ENCODE data around the gene DAPK2.

The DAPK2 gene

GRCh38 chr15:64071931-64072765 lies 25.9 kb upstream of the DAPK2 start:
- peaks cover under 1% of the 10 kb centered on the region; the same call in 1 of the 2 replicates for H3K79me2 ChIP-seq (ENCODE audit: low read length)
- no peak overlapping the region for H3K9ac ChIP-seq (ENCODE audit: low read length)
- H3K27ac ChIP-seq (ENCODE audit: low read length): no peak overlapping the region
- no peaks in the 10 kb centered on the region for H3K9me3 ChIP-seq (ENCODE audit: insufficient read depth, low read length)
- H3K27me3 ChIP-seq (ENCODE audit: low read depth, low read length): no peaks in the 10 kb centered on the region
- H2AFZ ChIP-seq (ENCODE audit: low read depth, low read length): no peak overlapping the region
- no peaks in the 10 kb centered on the region for H4K20me1 ChIP-seq (ENCODE audit: insufficient read depth, low read length)
- no peak overlapping the region for H3K4me3 ChIP-seq (ENCODE audit: low read length)
- H3K4me1 ChIP-seq (ENCODE audit: low read length): peaks cover 6% of the 10 kb centered on the region; the same call in 1 of the 2 replicates
- no peak for TF ChIP-seq EZH2phosphoT487 (IDR thresholded peaks at IDR 0.05; ENCODE audit: low read depth)
- no peak for TF ChIP-seq CTCF (IDR thresholded peaks at IDR 0.05; ENCODE audit: low read depth, low read length)
- H3K36me3 ChIP-seq (replicated peaks; ENCODE audit: low read depth, low read length): peaks cover 27% of the 10 kb centered on the region
- H3K4me2 ChIP-seq (ENCODE audit: low read length): no peak overlapping the region

- Histone ChIP-seq H3K79me2 (ENCODE audit: low read length) (no peaks in the 10 kb centered on the region), H3K27ac (ENCODE audit: low read length) (no peak overlapping the region), H3K4me1 (ENCODE audit: low read length) (peaks cover 6% of the 10 kb centered on the region; the same call in 1 of the 2 replicates), H3K9ac (ENCODE audit: low read length) (no peak overlapping the region), H3K4me2 (ENCODE audit: low read length) (no peak overlapping the region), H2AFZ (ENCODE audit: low read depth, low read length) (no peak overlapping the region), H3K9me3 (ENCODE audit: insufficient read depth, low read length) (no peaks in the 10 kb centered on the region), H3K4me3 (ENCODE audit: low read length) (no peak overlapping the region), H3K27me3 (ENCODE audit: low read depth, low read length) (no peaks in the 10 kb centered on the region), H4K20me1 (ENCODE audit: insufficient read depth, low read length) (no peaks in the 10 kb centered on the region), H3K36me3 (replicated peaks; ENCODE audit: low read depth, low read length) (peaks cover 27% of the 10 kb centered on the region)
- no peak for TF ChIP-seq EZH2phosphoT487 (IDR thresholded peaks at IDR 0.05; ENCODE audit: low read depth)
- no peak for TF ChIP-seq CTCF (IDR thresholded peaks at IDR 0.05; ENCODE audit: low read depth, low read length)
Measured at GRCh38 chr15:64070965-64071851, 24.9 kb upstream of the DAPK2 start.

- no peak overlapping the region for H3K4me3 ChIP-seq (ENCODE audit: low read length)
- peaks cover 6% of the 10 kb centered on the region; the same call in 1 of the 2 replicates for H3K4me1 ChIP-seq (ENCODE audit: low read length)
- H3K27ac ChIP-seq (ENCODE audit: low read length): no peak overlapping the region
- no peaks in the 10 kb centered on the region for H3K79me2 ChIP-seq (ENCODE audit: low read length)
- H3K27me3 ChIP-seq (ENCODE audit: low read depth, low read length): no peaks in the 10 kb centered on the region
- H4K20me1 ChIP-seq (ENCODE audit: insufficient read depth, low read length): no peaks in the 10 kb centered on the region
- H3K9ac ChIP-seq (ENCODE audit: low read length): no peak overlapping the region
- H3K9me3 ChIP-seq (ENCODE audit: insufficient read depth, low read length): no peaks in the 10 kb centered on the region
- H3K36me3 ChIP-seq (replicated peaks; ENCODE audit: low read depth, low read length): peaks cover 24% of the 10 kb centered on the region
- no peak overlapping the region for H2AFZ ChIP-seq (ENCODE audit: low read depth, low read length)
- no peak overlapping the region for H3K4me2 ChIP-seq (ENCODE audit: low read length)
- no peak for TF ChIP-seq CTCF (IDR thresholded peaks at IDR 0.05; ENCODE audit: low read depth, low read length)
- no peak for TF ChIP-seq EZH2phosphoT487 (IDR thresholded peaks at IDR 0.05; ENCODE audit: low read depth)
Measured at GRCh38 chr15:64070106-64070505, 23.8 kb upstream of the DAPK2 start.

- no peaks in the 10 kb centered on the region for H3K79me2 ChIP-seq (ENCODE audit: low read length)
- TF ChIP-seq EZH2phosphoT487 (IDR thresholded peaks at IDR 0.05; ENCODE audit: low read depth): no peak
- no peak for TF ChIP-seq CTCF (IDR thresholded peaks at IDR 0.05; ENCODE audit: low read depth, low read length)
- no peak overlapping the region for H3K4me3 ChIP-seq (ENCODE audit: low read length)
- H3K9me3 ChIP-seq (ENCODE audit: insufficient read depth, low read length): no peaks in the 10 kb centered on the region
- H2AFZ ChIP-seq (ENCODE audit: low read depth, low read length): no peak overlapping the region
- H3K27ac ChIP-seq (ENCODE audit: low read length): no peak overlapping the region
- H3K4me1 ChIP-seq (ENCODE audit: low read length): peaks cover 6% of the 10 kb centered on the region; the same call in 1 of the 2 replicates
- H3K9ac ChIP-seq (ENCODE audit: low read length): no peak overlapping the region
- peaks cover 17% of the 10 kb centered on the region for H3K36me3 ChIP-seq (replicated peaks; ENCODE audit: low read depth, low read length)
- no peaks in the 10 kb centered on the region for H4K20me1 ChIP-seq (ENCODE audit: insufficient read depth, low read length)
- peak overlapping the region; percentile 60; the same call in 1 of the 2 replicates for H3K4me2 ChIP-seq (ENCODE audit: low read length)
- H3K27me3 ChIP-seq (ENCODE audit: low read depth, low read length): no peaks in the 10 kb centered on the region
Measured at GRCh38 chr15:64068133-64068532, 21.8 kb upstream of the DAPK2 start.

All from OCI-LY3 (cell line).